ENCODE results near the gene EHMT2. TPM values are rescaled to one million over a fixed set of nuclear protein-coding genes. Genes with fewer than 3 reads are reported as not detected.

The EHMT2 gene
- total RNA-seq, 1 donor from 2014 or later: 175 TPM

- Mint-ChIP-seq H3K36me3 (ENCODE audit: insufficient read depth) (peaks cover 18% of the 10 kb centered on the region), H3K9me3 (ENCODE audit: low read depth) (no peaks in the 10 kb centered on the region), H3K27me3 (no peaks in the 10 kb centered on the region), H3K27ac (no peak overlapping the region), H3K4me3 (ENCODE audit: low read depth) (no peak overlapping the region), H3K4me1 (ENCODE audit: low read depth) (peaks cover 17% of the 10 kb centered on the region)
- no peak for TF ChIP-seq CTCF (IDR thresholded peaks at IDR 0.05; ENCODE audit: unreplicated experiment)
- no peak for DNase-seq (ENCODE audit: low spot score, unreplicated experiment)
Observed at GRCh38 chr6:31880616-31881015, 16.9 kb downstream of the EHMT2 start.

- Mint-ChIP-seq H3K9me3 (ENCODE audit: low read depth) (no peaks in the 10 kb centered on the region), H3K36me3 (ENCODE audit: insufficient read depth) (peaks cover 14% of the 10 kb centered on the region), H3K27ac (no peak overlapping the region), H3K27me3 (no peaks in the 10 kb centered on the region), H3K4me1 (ENCODE audit: low read depth) (peaks cover 17% of the 10 kb centered on the region), H3K4me3 (ENCODE audit: low read depth) (no peak overlapping the region)
- no peak for TF ChIP-seq CTCF (IDR thresholded peaks at IDR 0.05; ENCODE audit: unreplicated experiment)
- DNase-seq (ENCODE audit: low spot score, unreplicated experiment): no peak
Observed at GRCh38 chr6:31879901-31880300, 17.6 kb downstream of the EHMT2 start.

DNA sequence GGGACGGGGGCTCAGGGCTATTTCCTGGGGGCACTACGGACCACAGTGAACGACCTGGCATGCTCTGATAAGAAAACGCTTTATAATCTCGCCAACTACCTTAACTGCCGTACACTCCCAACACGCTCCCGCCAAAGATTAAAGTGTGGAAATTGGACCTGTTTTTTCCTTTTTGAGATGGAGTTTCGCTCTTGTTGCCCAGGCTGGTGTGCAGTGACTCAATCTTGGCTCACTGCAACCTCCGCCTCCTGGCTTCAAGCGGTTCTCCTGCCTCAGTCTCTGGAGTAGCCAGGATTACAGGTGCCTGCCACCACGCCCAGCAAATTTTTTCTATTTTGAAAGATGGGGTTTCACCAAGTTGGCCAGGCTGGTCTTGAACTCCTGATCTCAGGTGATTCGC, 18.4 kb downstream of the EHMT2 start:
- peak overlapping the region; percentile 57 for H3K27ac Mint-ChIP-seq
- no peak for DNase-seq (ENCODE audit: low spot score, unreplicated experiment)
- no peaks in the 10 kb centered on the region for H3K9me3 Mint-ChIP-seq (ENCODE audit: low read depth)
- H3K36me3 Mint-ChIP-seq (ENCODE audit: insufficient read depth): peaks cover 14% of the 10 kb centered on the region
- no peak for TF ChIP-seq CTCF (IDR thresholded peaks at IDR 0.05; ENCODE audit: unreplicated experiment)
- no peaks in the 10 kb centered on the region for H3K27me3 Mint-ChIP-seq
- H3K4me3 Mint-ChIP-seq (ENCODE audit: low read depth): no peak overlapping the region
- peaks cover 17% of the 10 kb centered on the region for H3K4me1 Mint-ChIP-seq (ENCODE audit: low read depth)

GRCh38 chr6:31878726-31879125, 18.8 kb downstream of the EHMT2 start, which contains the start of gene SLC44A4:
Gene SLC44A4 (minus strand): TSS chr6:31878997. CDS start chr6:31878980, 17 bp downstream.
- peaks cover 14% of the 10 kb centered on the region for H3K36me3 Mint-ChIP-seq (ENCODE audit: insufficient read depth)
- H3K4me3 Mint-ChIP-seq (ENCODE audit: low read depth): peak within 1 kb of the TSS; percentile 60
- DNase-seq (ENCODE audit: low spot score, unreplicated experiment): no peak
- peak within 1 kb of the TSS; percentile 91 for H3K27ac Mint-ChIP-seq
- H3K27me3 Mint-ChIP-seq: no peaks in the 10 kb centered on the region
- H3K4me1 Mint-ChIP-seq (ENCODE audit: low read depth): peaks cover 17% of the 10 kb centered on the region
- no peak for TF ChIP-seq CTCF (IDR thresholded peaks at IDR 0.05; ENCODE audit: unreplicated experiment)
- no peaks in the 10 kb centered on the region for H3K9me3 Mint-ChIP-seq (ENCODE audit: low read depth)

DNA sequence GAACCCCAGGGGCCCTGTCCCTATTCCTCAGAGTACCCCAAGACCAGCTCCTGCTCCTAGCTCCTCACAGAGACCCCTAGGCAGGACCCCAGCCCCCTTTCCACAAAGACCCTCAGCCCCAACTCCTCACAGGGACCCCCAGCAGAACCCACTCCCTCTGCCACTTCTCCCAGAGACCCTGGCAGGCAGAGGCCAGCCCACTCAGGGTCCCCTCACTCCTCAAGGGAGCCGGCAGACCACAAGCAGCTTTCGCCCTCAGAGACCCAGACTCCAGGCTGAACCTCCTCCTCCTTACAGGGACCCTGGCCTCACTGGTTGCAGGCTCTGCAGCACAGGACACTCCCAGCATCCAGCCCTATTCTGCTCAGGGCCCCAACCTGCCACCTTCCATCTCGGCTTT, 19.3 kb downstream of the EHMT2 start:
- Mint-ChIP-seq H3K36me3 (ENCODE audit: insufficient read depth) (peaks cover 14% of the 10 kb centered on the region), H3K4me3 (ENCODE audit: low read depth) (peak overlapping the region; percentile 60), H3K9me3 (ENCODE audit: low read depth) (no peaks in the 10 kb centered on the region), H3K27ac (peak overlapping the region; percentile 91), H3K4me1 (ENCODE audit: low read depth) (peaks cover 17% of the 10 kb centered on the region), H3K27me3 (no peaks in the 10 kb centered on the region)
- DNase-seq (ENCODE audit: low spot score, unreplicated experiment): no peak
- no peak for TF ChIP-seq CTCF (IDR thresholded peaks at IDR 0.05; ENCODE audit: unreplicated experiment)

Data from progenitor cell of endocrine pancreas (in vitro differentiated cells).